Thoracic aorta (tissue), 2 donors: ENCODE results near the gene SYNJ1. TPM values are rescaled to one million over a fixed set of nuclear protein-coding genes. Genes with fewer than 3 reads are reported as not detected.

Source experiments
- ATAC-seq: fragments of 150-250 bp; one replicate; pipeline ENCODE4 v1.8.0; 2017; ENCODE audit warnings: low read depth; ENCODE audit not compliant: insufficient number of reproducible peaks, low FRiP score
- DNase-seq: peaks from one replicate; pipeline ENCODE4 v3.0.0-alpha.2; 2020; ENCODE audit warnings: low spot score
- H3K27ac ChIP-seq, 2 donors: fragments of 200-600 bp; sonication (generic); 1 replicate in 1 of 2; 2 replicates in 1 of 2; pipeline ENCODE4 v1.5.1; 2016; ENCODE audit warnings: mild to moderate bottlenecking in 2 of 2, moderate library complexity in 2 of 2
- H3K27me3 ChIP-seq: fragments of 200-600 bp; sonication (generic); replicated peaks from 2 replicates; pipeline ENCODE4 v1.6.0; 2016; ENCODE audit warnings: mild to moderate bottlenecking; ENCODE audit not compliant: insufficient read depth
- H3K36me3 ChIP-seq: fragments of 200-600 bp; sonication (generic); one replicate; pipeline ENCODE4 v1.5.1; 2016
- H3K4me1 ChIP-seq, 2 donors: fragments of 200-600 bp; sonication (generic); 1 replicate in 1 of 2; 2 replicates in 1 of 2; pipeline versions ENCODE4 v1.5.1 to v1.6.0; 2016; ENCODE audit warnings: low read depth in 2 of 2, mild to moderate bottlenecking in 1 of 2; ENCODE audit not compliant: control insufficient read depth in 1 of 2
- H3K4me3 ChIP-seq: fragments of 200-600 bp; sonication (generic); 2 replicates; pipeline ENCODE4 v1.5.1; 2016; ENCODE audit warnings: mild to moderate bottlenecking
- H3K9me3 ChIP-seq: fragments of 200-600 bp; sonication (generic); 2 replicates; pipeline ENCODE4 v1.5.1; 2016
- total RNA-seq, 2 donors: library from RNA; depleted of rRNA; stranded (reverse); fragments of >200 nt; gene quantifications; one replicate each; pipeline versions ENCODE4 v1.1.0 to v1.2.3, GENCODE V29; 2016
- TF ChIP-seq, protein P1 (sequence below): fragments of 200-600 bp; sonication (generic); IDR thresholded peaks from one replicate; pipeline ENCODE4 v1.5.1; 2019; ENCODE audit warnings: antibody characterized with exemption

Gene SYNJ1
- total RNA-seq, 2 donors from 2014 or later: 10.6 to 19.4 TPM

DNA sequence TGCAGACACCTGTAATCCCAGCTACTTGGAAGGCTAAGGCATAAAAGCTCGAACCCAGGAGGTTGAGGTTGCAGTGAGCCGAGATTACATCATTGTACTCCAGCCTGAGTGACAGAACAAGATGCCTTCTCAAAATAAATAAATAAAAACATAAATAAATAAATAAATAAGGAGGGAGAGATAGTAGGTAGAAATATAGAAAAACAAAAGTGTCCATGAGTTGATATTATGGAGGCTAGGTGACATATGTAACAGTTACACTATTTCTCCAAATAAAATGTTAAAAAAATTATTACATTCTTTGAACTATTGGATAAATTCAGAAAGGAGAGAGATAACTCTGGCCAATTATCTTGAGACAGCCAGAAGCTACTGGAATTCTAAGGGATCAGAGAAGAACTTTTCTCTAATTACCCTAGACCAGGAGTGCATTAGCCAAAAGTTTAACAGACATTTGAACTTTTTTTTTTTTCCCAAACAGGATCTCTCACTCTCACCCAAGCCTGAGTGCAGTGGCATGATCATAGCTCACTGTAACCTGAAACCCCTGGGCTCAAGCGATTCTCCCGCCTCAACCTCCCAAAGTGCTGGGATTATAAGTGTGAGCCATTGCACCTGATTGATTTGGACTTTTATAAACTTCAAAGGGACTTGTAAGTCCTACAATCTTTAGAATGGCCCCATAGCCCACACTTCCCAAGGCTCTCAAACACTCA is 17.6 kb downstream of the SYNJ1 start:
- H3K27me3 ChIP-seq: no peaks in the 10 kb centered on the region
- H3K9me3 ChIP-seq: no peaks in the 10 kb centered on the region
- TF ChIP-seq, protein P1, sequence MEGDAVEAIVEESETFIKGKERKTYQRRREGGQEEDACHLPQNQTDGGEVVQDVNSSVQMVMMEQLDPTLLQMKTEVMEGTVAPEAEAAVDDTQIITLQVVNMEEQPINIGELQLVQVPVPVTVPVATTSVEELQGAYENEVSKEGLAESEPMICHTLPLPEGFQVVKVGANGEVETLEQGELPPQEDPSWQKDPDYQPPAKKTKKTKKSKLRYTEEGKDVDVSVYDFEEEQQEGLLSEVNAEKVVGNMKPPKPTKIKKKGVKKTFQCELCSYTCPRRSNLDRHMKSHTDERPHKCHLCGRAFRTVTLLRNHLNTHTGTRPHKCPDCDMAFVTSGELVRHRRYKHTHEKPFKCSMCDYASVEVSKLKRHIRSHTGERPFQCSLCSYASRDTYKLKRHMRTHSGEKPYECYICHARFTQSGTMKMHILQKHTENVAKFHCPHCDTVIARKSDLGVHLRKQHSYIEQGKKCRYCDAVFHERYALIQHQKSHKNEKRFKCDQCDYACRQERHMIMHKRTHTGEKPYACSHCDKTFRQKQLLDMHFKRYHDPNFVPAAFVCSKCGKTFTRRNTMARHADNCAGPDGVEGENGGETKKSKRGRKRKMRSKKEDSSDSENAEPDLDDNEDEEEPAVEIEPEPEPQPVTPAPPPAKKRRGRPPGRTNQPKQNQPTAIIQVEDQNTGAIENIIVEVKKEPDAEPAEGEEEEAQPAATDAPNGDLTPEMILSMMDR: no peak
- no peak overlapping the region for H3K27ac ChIP-seq
- no peak overlapping the region for H3K4me3 ChIP-seq
- no peaks in the 10 kb centered on the region for H3K36me3 ChIP-seq
- peaks cover 14 to 20% of the 10 kb centered on the region in 2 donors for H3K4me1 ChIP-seq
- no peak for ATAC-seq
- DNase-seq: no peak

- no peak for DNase-seq
- Histone ChIP-seq H3K4me1 (peaks cover 16 to 23% of the 10 kb centered on the region in 2 donors), H3K36me3 (no peaks in the 10 kb centered on the region), H3K27ac (no peak overlapping the region), H3K27me3 (no peaks in the 10 kb centered on the region), H3K4me3 (no peak overlapping the region), H3K9me3 (no peaks in the 10 kb centered on the region)
- ATAC-seq: no peak
- TF ChIP-seq, protein P1: no peak
Measured at GRCh38 chr21:32708069-32708468, 19.7 kb downstream of the SYNJ1 start.

- H3K27ac ChIP-seq: no peak overlapping the region
- no peaks in the 10 kb centered on the region for H3K27me3 ChIP-seq
- TF ChIP-seq, protein P1: no peak
- H3K4me1 ChIP-seq: peaks cover 5% of the 10 kb centered on the region in 2 donors
- H3K4me3 ChIP-seq: no peak overlapping the region
- no peak for ATAC-seq
- no peaks in the 10 kb centered on the region for H3K9me3 ChIP-seq
- H3K36me3 ChIP-seq: no peaks in the 10 kb centered on the region
- DNase-seq: no peak
Measured at GRCh38 chr21:32705901-32706300, 21.9 kb downstream of the SYNJ1 start.

DNA sequence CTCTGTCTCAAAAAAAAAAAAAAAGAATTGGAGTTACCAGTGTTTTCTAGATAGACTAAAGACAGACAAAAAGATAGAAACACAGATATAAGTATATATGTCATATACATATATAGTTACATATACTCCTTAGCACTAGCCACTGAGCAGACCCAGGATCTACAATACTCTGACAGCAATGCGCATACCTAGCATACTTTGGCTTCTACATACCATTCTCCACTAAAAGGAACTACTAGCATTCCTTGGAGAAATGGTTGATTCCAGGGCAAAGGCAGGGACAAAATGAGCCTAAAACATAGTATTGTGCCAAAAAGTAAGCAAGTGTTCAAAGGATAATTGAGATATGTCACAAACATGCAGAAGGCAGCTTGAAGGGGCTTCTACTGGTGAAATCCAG is 22.7 kb downstream of the SYNJ1 start:
- ATAC-seq (no peak), DNase-seq (no peak)
- H3K27ac ChIP-seq: no peak overlapping the region
- H3K4me3 ChIP-seq: no peak overlapping the region
- H3K9me3 ChIP-seq: no peaks in the 10 kb centered on the region
- H3K27me3 ChIP-seq: no peaks in the 10 kb centered on the region
- TF ChIP-seq, protein P1: no peak
- peaks cover 5% of the 10 kb centered on the region in 2 donors for H3K4me1 ChIP-seq
- no peaks in the 10 kb centered on the region for H3K36me3 ChIP-seq

- Histone ChIP-seq H3K4me1 (peaks cover 5 to 23% of the 10 kb centered on the region in 2 donors), H3K27me3 (no peaks in the 10 kb centered on the region), H3K4me3 (no peak overlapping the region), H3K9me3 (no peaks in the 10 kb centered on the region), H3K36me3 (no peaks in the 10 kb centered on the region), H3K27ac (no peak overlapping the region)
- TF ChIP-seq, protein P1: no peak
- ATAC-seq: no peak
- no peak for DNase-seq
Measured at GRCh38 chr21:32702702-32703101, 25.1 kb downstream of the SYNJ1 start.
